Left cardiac atrium (tissue), 4 donors: Measurements from ENCODE around the gene CACUL1. TPM values are rescaled to one million over a fixed set of nuclear protein-coding genes. Genes with fewer than 3 reads are reported as not detected.

Experiments
- ATAC-seq, 2 donors: fragments of 200-7000 bp; cut with Tn5 transposase; one replicate each; pipeline ENCODE4 v1.9.1; 2020; ENCODE audit warnings: mild to moderate bottlenecking in 2 of 2, moderate library complexity in 2 of 2
- DNase-seq: peaks from one replicate; pipeline ENCODE4 v3.0.0-alpha.2; 2020
- intact Hi-C, 2 donors: fragments of 100-400 bp; cut with DNase I; formaldehyde crosslinking; loops; one replicate each; pipeline versions ENCODE4 v1.14.1 to v1.15.1; 2022 to 2023
- total RNA-seq, 2 donors: library from RNA; stranded (reverse); fragmentation: NEBNext Ultra II Directional; extraction: Animal tissue kit (Norgen Biotek cat#: 25700); gene quantifications; one replicate each; pipeline ENCODE4 v1.2.1, GENCODE V29; 2021
- donor health status: DM: no; HTN: yes; CAD: no.
- donor health status: DM: no; HTN: yes; CAD: no; lungs with severe emphysema.
- donor health status: DM: yes; HTN: yes; CAD: no.
- donor health status: Dilated cardiomyopathy.

Gene CACUL1
- total RNA-seq, 2 donors from 2014 or later = 25.1 to 26.1 TPM

DNA sequence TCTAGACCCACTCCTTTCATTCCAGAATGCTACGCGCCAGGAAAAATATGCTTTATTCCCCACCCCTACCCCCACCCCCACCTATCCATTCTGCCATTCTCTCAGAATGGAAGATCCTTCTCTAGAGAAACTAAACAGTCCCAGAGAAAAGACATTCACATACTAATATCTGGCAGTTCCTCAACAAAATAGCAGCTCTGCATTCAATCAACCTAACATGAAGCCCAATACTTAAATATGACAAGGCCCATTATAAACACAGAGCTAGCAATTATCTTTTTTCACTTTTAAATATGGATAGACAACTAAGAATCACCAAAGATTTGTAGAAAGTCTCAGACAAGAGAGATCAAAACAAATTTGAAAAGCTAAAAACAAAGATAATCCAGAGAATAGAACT, 16.4 kb downstream of the CACUL1 start:
- no peak for ATAC-seq
- no peak for DNase-seq
- intact Hi-C loops = no loop called here

DNA sequence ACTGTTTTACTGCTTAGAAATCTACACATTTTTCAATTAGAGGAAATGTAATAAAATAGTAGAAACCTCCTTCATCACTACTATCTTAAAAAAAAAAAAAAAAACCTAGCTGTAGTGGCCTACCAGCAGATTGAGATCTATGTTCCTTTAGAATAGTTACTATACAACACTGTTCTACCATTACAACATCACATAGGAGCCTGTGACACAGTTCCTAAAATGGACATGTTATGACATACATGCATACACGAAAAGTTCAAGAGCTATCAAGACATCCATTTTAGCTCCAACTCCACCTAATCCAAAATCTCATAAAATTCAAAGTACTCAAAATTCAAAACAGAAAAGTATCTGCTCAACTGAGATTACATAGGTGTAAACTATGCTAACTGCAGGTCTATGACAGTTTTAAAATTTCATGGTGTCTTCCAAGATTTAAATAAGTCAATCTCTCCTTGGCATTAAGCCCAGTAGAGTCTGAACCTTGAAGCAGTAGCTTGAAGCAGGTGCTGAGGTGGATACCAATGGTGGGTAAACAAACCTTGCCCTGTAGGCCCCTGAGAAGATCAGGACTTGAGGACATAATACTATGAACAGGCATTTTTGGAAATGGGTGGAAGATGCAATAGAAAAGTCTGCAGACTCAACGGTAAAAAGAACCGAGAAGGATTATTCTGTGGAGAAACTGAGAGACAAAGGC, 17.0 kb downstream of the CACUL1 start:
- intact Hi-C loops = no loop called here
- DNase-seq (no peak), ATAC-seq (no peak)

DNA sequence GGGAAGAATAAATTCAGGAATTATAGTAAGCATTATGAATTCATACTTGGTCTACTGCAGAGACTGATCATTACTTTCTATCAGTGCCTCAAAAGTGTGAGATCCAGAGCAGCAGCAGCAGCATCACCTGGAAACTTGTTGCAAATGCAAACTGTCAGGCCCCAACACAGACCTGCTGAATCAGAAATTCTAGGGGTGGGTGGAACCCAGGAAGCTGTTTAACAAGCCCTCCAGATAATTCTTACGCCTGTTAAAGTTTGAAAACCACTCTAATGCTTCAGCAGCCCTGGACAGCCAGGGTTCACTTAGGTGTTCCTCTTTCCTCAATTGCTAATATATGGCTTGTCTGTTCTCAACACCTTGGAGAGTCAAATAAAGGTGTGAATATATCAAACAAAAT, 19.5 kb downstream of the CACUL1 start:
- ATAC-seq = no peak
- intact Hi-C loops = no loop called here
- no peak for DNase-seq

DNA sequence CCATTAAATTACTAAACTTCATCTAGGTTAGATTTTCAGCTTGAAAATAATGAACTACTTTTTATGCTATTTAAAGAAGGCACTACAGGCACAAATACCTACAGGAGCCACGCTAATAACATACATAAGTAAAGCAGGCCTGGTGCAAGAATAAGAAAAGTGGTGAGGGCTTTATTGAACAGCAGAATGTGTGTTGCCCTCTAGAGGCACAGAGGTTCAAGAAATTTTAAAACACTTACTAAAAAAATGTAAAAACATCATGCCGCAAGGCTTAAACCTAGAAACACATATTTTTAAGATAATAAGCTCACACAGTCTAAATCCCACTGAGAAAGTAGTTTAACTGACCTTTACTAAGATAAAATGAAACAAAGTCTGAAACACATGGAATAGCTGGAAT, 20.3 kb downstream of the CACUL1 start:
- DNase-seq (no peak), ATAC-seq (no peak)
- intact Hi-C loops = no loop called here

DNA sequence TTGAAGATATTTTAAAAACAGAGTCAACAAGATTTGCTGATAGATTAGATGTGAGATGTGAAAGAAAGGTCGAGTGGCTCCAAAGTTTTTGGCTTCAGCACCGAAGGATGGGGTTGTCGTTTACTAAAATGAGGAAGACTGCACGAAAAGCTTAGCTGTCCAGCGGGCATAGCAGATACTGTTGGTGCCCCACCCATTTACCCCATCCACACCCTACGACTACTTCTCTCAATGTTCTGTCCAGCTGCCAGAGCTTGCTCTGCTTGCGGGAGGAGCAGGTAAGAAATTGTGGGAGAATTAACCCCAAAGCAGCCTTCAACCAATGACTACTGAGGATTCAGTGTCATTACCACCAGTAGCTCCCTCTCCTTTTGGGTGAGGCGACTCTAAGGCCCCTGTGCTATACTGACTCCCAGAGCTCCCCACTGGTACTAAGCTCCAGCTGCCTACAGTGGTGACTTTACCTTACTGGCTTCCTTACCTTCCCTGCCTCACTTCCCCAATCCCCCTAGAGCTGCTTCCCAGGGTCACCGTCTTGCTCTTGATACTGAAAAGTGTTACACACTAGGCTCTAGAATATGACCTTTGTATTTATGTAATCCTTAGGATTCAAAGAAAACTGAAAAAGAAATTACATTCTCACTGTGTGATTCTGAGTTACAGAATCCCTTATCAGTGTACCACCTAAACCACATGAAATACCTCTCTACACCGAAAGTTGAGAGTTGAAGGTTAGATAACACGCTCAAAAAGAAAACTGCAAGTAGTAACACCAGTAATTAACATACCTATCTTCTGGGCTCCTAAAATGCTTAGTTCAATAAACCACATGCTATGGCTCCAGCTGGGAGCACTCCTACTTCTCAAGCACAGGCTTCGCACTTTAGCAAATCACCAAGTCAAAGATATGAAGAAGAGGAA, 22.3 kb downstream of the CACUL1 start:
- ATAC-seq (peak; percentile 19 to 69), DNase-seq (no peak)
- intact Hi-C loops = no loop called here

DNA sequence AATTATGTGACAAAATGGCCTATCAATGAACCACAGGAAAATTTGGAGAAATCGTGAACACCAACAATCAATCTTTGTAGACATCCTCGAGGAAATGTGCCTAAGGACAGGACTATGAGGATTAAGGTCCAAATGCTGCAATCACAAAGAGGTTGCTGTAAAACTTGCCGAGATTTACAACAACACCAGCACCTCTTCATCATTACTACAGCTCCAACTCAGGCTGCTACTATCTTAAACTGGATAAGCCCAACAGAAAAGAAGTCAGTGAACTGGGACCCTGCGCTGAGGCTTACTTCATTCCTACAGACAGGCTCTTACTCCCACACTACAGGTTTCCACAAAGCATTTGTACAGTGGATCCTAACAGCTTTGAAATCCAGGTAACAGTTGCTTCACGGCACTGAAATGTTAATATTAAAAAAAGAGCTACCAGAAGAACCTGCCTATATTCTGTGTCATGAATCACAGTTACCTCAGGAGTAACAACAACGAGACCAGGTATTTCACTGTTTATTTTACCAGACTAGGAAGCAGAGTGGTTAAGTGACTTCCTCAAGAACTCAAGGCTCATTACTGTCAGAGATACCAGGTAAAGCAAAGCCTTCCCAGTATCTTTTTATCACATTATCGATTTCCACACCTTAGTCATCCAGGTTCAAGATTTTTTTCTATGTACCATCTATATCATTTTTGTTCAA, 23.9 kb downstream of the CACUL1 start:
- intact Hi-C loops = no loop called here
- no peak for DNase-seq
- peak in 1 of 2 donors; percentile 32 for ATAC-seq

DNA sequence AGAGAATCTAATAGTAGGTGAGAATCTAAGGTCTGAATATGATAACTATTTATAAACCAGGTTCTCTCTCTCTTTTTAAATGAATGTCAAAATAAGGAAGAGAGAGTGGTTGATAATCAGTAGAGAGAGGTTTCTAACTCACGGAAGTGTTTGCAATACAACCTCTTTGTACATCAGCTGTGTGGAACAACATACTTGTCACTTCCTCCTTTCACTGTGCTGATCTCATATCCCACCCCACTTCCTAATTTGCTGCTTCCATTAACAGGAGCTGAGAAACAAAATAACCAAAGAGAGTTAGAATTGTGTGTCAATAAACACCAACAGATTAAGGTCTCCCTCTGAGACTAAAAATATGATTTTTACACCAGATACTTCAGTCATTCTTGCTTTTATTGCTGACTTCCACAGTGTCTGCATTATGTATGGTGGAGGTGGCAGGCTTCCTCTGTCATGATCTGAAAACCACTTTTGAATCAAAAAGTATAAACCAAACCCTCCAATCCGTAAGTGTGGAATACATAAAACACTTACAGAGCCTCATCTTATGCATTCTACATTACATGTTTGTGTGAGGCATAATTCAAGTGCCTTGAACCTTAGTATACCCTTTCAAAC, 25.0 kb downstream of the CACUL1 start:
- ATAC-seq = peak; percentile 56 to 69
- intact Hi-C loops = no loop called here
- no peak for DNase-seq

DNA sequence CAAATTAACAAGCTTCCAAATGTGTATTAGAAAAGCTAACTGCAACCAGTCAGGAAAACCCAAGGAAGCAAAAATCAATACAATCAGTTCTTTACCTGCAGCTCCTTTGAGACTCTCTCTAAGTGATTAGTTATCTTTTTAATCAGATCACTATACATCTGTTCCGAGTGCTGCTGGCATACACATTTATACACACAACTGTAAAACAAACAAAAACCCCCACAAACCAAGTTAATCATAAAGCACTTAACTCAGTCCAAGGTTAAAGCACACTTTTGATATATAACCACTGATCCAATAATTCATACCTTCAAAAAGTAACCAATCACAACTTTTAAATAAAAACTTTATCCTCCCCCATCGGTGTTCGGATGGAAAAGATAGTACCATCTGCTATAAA, 25.6 kb downstream of the CACUL1 start:
- DNase-seq (no peak), ATAC-seq (no peak)
- intact Hi-C loops = no loop called here

DNA sequence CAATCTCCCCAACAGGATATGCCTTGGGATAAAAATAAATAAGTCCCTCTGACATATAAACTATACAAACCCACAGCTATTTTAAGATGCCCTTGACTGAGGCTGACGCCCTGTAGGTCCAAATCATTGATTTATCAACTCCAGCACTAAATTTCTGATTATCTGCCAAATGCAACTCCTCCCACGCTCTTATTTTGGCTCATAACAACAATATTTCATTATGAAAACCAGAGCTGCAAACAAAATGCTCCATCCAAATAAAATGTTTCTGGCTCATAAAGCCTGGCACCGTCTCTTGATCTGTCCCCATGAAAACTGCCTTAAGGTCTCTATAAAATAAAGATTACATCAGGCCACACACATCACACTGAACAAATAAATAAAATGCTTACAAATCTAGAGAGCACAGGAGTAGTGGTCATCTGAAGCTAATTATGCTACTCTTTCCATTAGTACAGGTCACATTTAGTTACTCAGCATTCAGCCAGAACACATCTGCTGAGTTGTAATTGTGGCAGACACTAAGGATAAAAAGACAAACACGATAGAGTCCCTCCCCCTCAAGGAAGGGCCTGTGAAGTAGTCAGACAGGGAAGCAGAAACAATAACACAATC, 28.8 kb downstream of the CACUL1 start:
- intact Hi-C loops = no loop called here
- peak in 1 of 2 donors; percentile 19 for ATAC-seq
- DNase-seq = no peak

DNA sequence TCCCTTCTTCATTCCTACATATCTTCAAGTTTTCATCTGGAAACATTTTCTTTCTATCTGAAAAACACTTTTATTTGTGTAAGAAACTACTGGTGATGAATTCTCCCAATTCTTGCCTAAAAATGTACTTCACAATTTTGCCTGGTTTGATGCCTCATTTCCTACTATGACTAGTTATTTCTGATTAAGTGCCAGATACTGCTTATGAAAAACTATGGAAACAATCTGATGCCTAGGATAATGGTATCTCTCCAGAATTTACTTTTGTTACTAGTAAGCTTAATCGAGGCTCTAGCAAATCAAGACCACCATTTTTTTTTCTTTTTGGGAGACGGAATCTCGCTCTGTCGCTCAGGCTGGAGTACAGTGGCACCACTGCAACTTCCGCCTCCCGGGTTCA, 31.3 kb downstream of the CACUL1 start:
- ATAC-seq = no peak
- no peak for DNase-seq
- intact Hi-C loops = no loop called here

DNA sequence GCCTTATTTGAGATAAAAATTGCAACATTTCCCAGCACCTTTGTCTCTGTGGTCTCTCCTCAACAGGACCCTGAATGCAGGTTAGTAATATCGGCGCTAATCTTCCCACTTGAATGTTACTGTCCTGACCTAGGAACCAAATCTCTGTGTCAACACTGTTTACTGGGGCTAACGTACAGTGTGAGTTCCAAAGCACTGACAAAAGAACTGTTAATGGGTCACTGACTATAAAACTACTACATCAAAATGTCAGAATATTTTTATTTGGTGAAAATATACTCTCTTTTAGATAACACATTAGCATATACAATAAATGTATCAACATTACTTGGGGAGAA, 33.3 kb downstream of the CACUL1 start:
- DNase-seq = no peak
- ATAC-seq = peak in 1 of 2 donors; percentile 51
- intact Hi-C loops = loop anchor here in 1 of 2 donors (2.0 kb wide), 1 partner anchor 153 kb away; no protein-coding TSS in a partner anchor

DNA sequence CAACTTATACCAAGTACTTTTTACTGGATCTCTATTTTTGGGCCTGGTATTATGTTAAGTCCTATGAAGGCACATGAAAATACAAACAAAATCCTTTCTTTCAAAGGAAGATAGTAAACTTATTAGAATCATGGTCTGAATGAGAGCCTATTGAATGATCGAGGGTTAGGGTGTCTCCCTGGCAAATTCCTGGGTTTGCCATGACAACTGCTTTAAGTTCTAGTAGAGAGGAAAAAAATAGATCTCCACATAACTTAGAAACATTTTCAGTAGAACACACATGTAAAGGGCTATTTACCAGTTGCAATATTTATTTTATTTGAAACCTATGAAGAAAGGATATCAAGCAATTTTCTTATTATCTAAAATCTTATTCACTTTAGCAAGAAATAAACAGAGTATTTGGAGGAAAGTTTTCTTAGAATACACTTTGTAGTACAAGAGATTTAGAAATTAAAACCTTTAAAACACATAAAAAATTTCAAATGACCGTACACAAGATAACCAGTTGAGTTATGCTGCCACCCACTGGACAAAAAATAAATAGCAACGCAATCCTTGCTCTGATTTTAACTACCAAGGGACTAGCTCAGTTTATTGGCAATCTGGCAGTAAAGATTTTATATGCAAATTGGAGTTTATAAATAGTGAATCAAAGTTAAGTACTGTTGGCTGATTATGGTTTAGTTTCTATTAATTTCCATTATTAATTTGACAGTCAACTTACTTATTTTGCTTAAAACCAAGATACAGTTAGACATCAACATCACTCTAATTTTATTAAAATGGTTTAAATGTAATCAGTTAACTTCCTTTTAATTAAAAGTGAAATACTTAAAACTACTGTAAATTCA, 33.9 kb downstream of the CACUL1 start:
- DNase-seq (no peak), ATAC-seq (peak in 1 of 2 donors; percentile 42)
- intact Hi-C loops = loop anchor here in 1 of 2 donors (2.0 kb wide), 1 partner anchor 152 kb away; no protein-coding TSS in a partner anchor

DNA sequence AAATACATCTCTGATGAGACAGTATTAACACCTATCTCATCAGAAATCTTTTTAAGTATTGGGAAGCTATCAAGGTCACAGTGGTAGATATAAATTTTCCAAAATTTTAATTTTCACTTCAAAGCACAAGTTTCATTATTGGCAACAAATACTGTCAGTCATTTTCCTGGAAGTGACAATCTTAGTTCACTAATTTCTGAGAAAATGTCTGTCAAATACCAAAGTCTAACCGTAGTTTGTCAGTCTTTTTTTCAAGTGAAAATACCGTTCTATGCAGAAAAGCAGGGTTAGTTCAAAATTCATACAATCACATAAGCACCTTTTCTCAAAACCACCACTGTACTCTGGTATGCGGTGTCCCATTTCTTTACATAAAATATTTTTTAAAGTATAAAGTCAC, 40.4 kb downstream of the CACUL1 start:
- no peak for ATAC-seq
- DNase-seq = no peak
- intact Hi-C loops = no loop called here

DNA sequence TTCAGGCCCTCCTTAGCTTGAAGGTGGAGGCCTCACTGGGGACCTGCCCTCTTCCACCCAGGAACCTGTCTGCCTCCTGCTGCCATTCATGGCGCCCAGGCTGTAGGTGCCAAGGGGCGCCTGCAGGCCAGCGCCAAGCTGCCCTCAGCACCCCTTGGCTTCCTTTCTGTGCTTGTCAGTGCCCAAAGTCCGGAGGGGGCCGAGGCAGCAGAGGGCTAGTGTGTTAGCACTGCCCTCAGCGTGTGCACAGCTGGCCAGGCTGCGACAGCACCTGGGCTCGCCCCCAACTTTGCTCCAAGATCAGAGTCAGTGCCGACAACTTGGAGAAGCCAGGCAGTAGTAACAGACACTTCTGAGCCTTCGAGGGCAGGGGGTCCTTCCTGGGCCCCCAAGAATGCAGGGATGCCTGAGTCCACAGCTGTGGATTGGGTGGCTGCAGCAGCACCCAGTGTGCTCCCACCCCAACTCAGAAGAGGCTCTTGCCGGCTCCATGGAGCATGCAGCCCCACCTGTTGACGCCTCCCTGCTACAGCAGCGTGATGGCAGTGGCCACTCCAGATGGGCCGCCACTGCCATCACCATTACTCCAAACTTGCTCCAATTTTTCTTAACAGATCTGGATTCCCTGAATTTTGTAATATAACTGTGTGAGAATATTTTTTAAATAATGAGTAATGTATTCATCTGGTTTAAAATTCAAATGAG, 41.7 kb downstream of the CACUL1 start:
- ATAC-seq (no peak), DNase-seq (no peak)
- intact Hi-C loops = no loop called here

DNA sequence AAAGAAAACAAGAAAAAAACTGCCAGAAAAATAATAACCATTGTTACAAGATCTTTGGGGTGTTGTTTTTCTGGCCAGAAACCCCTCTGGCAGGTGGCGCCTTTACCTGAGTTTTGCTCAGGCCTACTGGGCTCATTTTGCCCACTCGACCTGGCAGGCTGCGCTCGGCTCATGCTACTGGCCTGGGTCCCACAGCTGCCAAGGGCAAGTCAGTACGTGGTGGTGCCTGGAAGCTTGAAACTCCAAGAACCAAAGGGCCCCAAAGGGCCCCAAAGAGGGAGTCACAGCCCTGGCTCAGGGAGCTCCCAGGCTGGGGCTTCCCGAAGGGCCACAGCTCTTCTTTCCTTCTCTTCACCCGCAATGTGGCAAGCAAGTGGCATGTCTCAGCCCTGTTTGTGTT, 42.7 kb downstream of the CACUL1 start:
- DNase-seq (no peak), ATAC-seq (no peak)
- intact Hi-C loops = no loop called here

DNA sequence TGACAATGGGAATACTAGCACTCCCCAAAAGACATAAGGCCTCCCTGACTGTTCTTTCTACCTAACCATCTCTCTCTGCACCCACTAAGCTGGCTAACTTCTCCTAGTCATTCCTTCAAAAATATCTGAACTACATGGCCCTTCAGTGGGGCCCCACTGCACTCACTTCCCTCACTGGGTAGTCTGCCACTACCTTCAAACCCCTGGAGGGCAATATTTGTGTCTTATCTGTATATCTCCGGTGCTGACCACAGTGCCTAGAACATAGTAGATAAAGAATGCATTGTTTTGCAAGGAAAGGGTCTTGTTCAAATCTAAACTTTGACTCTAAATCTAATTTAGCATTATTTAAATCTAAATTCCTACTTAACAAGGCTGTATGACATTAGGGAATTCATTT, 44.3 kb downstream of the CACUL1 start:
- ATAC-seq (no peak), DNase-seq (no peak)
- intact Hi-C loops = no loop called here

DNA sequence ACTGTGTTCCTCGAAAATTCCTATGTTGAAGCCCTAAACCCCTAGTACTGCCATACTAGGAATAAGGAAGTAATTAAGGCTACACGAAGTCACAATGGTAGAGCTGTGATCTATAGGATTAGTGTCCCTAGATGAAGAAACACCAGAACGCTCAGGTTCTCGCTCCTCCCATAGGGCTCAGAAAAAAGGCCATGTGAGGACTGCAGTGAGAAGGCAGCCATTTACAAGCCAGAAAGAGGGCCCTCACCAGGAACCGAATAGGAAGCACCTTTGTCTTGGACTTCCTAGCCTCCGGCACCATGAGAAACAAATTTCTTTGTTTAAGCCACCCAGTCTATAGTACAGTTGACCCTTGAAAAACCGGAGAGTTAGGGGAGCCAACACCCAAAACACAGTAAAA, 46.2 kb downstream of the CACUL1 start:
- intact Hi-C loops = no loop called here
- DNase-seq (no peak), ATAC-seq (no peak)

DNA sequence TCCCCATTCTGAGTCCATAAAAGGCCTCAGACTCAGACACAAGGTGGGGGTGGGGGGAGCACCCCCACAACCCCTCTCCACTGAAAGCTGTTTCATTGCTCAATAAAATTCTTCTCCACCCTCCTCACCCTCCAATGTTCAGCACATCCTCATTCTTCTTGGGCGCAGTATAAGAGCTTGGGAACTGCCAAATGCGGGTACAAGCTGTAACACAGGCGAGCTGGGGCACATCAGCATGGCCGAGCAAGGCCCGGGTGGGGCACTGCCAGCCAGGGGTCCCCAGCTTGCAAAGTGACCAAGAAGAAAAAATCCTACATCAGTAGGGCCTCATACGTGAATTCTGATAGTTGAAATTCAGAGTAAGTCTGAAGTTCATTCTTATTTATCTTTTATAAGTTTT, 50.1 kb downstream of the CACUL1 start:
- intact Hi-C loops = no loop called here
- no peak for DNase-seq
- ATAC-seq = no peak
